Neural cell (in vitro differentiated cells): ENCODE measurements around the gene HIGD1C.

Experiments
- CTCF ChIP-seq: fragments of 450-650 bp; IDR thresholded peaks from 2 replicates; pipeline ENCODE4 v1.5.1; 2014; ENCODE audit warnings: antibody characterized with exemption, mild to moderate bottlenecking, moderate library complexity; ENCODE audit not compliant: poor library complexity, severe bottlenecking
- EP300 ChIP-seq: fragments of 450-650 bp; conservative IDR thresholded peaks from 2 replicates; pipeline ENCODE4 v1.6.1; 2014; ENCODE audit warnings: antibody characterized with exemption, mild to moderate bottlenecking, moderate library complexity; ENCODE audit not compliant: poor library complexity, severe bottlenecking
- EZH2 ChIP-seq: fragments of 200-600, 300-800 bp; shearing (Covaris generic), sonication (generic); IDR thresholded peaks from 2 replicates; pipeline ENCODE4 v1.6.1; 2014; ENCODE audit warnings: antibody characterized with exemption, low read length, borderline replicate concordance, mild to moderate bottlenecking; ENCODE audit not compliant: insufficient read depth, poor library complexity, severe bottlenecking
- POLR2AphosphoS5 ChIP-seq: IDR thresholded peaks from 2 replicates; pipeline ENCODE4 v1.6.1; 2012
- RAD21 ChIP-seq: fragments of 450-650 bp; conservative IDR thresholded peaks from 2 replicates; pipeline ENCODE4 v1.6.1; 2014; ENCODE audit warnings: antibody characterized with exemption, mild to moderate bottlenecking, moderate library complexity
- REST ChIP-seq: IDR thresholded peaks from 2 replicates; pipeline ENCODE4 v1.6.1; 2012; ENCODE audit warnings: borderline replicate concordance
- SMC3 ChIP-seq: fragments of 450-650 bp; conservative IDR thresholded peaks from 2 replicates; pipeline ENCODE4 v1.6.1; 2014; ENCODE audit warnings: antibody characterized with exemption, mild to moderate bottlenecking, moderate library complexity; ENCODE audit not compliant: poor library complexity
- TAF1 ChIP-seq: IDR thresholded peaks from 2 replicates; pipeline ENCODE4 v1.6.1; 2012; ENCODE audit warnings: low read depth

GRCh38 chr12:51012570-51013236 lies 60.4 kb downstream of the HIGD1C start:
- TF ChIP-seq EZH2 (no peak), CTCF (no peak), RAD21 (no peak), SMC3 (no peak), POLR2AphosphoS5 (no peak), TAF1 (no peak), REST (no peak), EP300 (no peak)
